Right lobe of liver (tissue), 6 donors: ENCODE results near the gene HKDC1. TPM values are rescaled to one million over a fixed set of nuclear protein-coding genes. Genes with fewer than 3 reads are reported as not detected.

Experiments used
- ATAC-seq, 4 donors: fragments of 200-7000 bp; cut with Tn5 transposase; one replicate each; pipeline ENCODE4 v1.9.1; 2020; ENCODE audit warnings: mild to moderate bottlenecking in 4 of 4, moderate library complexity in 4 of 4
- DNase-seq, 3 donors: peaks; one replicate each; pipeline ENCODE4 v3.0.0-alpha.2; 2020
- H3K27ac ChIP-seq, 3 donors: fragments of 200-600 bp; one replicate each; pipeline ENCODE4 v1.8.0; 2022
- H3K27me3 ChIP-seq, 2 donors: fragments of 200-600 bp; one replicate each; pipeline ENCODE4 v1.8.0; 2022
- H3K36me3 ChIP-seq, 4 donors: fragments of 200-600 bp; sonication (generic) in 1 of 4; one replicate each; pipeline versions ENCODE4 v1.5.1 to v1.8.0; 2017 to 2022; ENCODE audit warnings: control low read depth in 1 of 4
- H3K4me1 ChIP-seq, 4 donors: fragments of 200-600 bp; sonication (generic) in 1 of 4; one replicate each; pipeline versions ENCODE4 v1.5.1 to v1.8.0; 2017 to 2022; ENCODE audit warnings: control low read depth in 1 of 4
- H3K4me3 ChIP-seq, 3 donors: fragments of 200-600 bp; one replicate each; pipeline ENCODE4 v1.8.0; 2022
- H3K9me3 ChIP-seq, 4 donors: fragments of 200-600 bp; sonication (generic) in 1 of 4; one replicate each; pipeline versions ENCODE4 v1.5.1 to v1.8.0; 2017 to 2022; ENCODE audit warnings: control low read depth in 1 of 4
- CTCF ChIP-seq, 4 donors: fragments of 200-600 bp in 3 of 4; fragments of 450-650 bp in 1 of 4; IDR thresholded peaks; one replicate each; pipeline versions ENCODE4 v1.5.1 to v1.8.0; 2016 to 2022; ENCODE audit warnings: antibody characterized with exemption in 4 of 4, mild to moderate bottlenecking in 2 of 4
- POLR2A ChIP-seq: fragments of 450-650 bp; IDR thresholded peaks from one replicate; pipeline ENCODE4 v1.6.1; 2017; ENCODE audit warnings: antibody characterized with exemption, mild to moderate bottlenecking
- WGBS: methylation state at CpG from one replicate; pipeline ENCODE4 v1.1.6; 2018; ENCODE audit warnings: low coverage, low lambda C conversion rate; ENCODE audit not compliant: insufficient coverage; ENCODE audit errors: missing lambda C conversion rate; 5-methylcytosine and 5-hydroxymethylcytosine counted together
- intact Hi-C, 2 donors: fragments of 100-400 bp; cut with DNase I; formaldehyde crosslinking; loops; one replicate each; pipeline versions ENCODE4 v1.11.2 to v1.14.1; 2022
- total RNA-seq, 6 experiments: library from RNA; depleted of rRNA in 2 of 6; stranded (reverse); fragments of >200 nt in 2 of 6; fragmentation: NEBNext Ultra II Directional in 3 of 6; extraction: Animal tissue kit (Norgen Biotek cat#: 25700) in 3 of 6; gene quantifications; one replicate each; pipeline versions ENCODE4 v1.1.0 to v1.2.4, GENCODE V29; 2016 to 2023
- donor health status: DM: no; HTN: yes; CAD: no.
- donor health status: DM: no; HTN: no; CAD: no.
- donor health status: DM: no; HTN: no; CAD: no.
- donor health status: DM: no; HTN: yes; CAD: no.
- donor health status: DM: no; HTN: yes; CAD: no.

Gene HKDC1
- total RNA-seq, 6 experiments from 2014 or later, result 0.24 to 44.5 (median 20.1) TPM

DNA sequence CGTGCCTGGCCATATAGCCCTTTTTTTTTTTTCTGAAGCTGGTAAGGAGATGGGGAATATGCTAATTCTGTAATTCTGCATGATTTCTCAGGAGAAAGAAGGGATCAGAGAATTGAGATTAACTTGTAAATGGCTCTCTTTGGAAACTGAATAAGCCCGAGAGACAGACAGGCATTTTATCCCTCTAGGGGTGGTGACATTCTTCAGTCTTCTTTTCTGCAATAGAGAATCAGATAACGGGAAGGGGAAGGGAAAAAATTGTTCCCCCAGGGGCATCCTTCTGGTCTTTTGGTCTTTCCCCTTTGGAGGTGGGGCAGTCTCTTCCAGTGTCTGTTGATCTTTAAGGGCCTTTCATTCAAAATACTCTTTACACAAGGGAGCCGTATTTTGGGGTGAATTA is 92.4 kb downstream of the HKDC1 start:
- ATAC-seq (no peak), DNase-seq (no peak)
- Histone ChIP-seq H3K36me3 (no peaks in the 10 kb centered on the region), H3K9me3 (no peaks in the 10 kb centered on the region), H3K27ac (no peak overlapping the region), H3K4me1 (no peaks in the 10 kb centered on the region), H3K27me3 (no peaks in the 10 kb centered on the region), H3K4me3 (no peak overlapping the region)
- WGBS, result 65% methylated on average over 4 of the region's 4 CpGs
- TF ChIP-seq POLR2A (no peak), CTCF (IDR thresholded peaks at IDR 0.05) (no peak)
- intact Hi-C loops, result no loop called here

DNA sequence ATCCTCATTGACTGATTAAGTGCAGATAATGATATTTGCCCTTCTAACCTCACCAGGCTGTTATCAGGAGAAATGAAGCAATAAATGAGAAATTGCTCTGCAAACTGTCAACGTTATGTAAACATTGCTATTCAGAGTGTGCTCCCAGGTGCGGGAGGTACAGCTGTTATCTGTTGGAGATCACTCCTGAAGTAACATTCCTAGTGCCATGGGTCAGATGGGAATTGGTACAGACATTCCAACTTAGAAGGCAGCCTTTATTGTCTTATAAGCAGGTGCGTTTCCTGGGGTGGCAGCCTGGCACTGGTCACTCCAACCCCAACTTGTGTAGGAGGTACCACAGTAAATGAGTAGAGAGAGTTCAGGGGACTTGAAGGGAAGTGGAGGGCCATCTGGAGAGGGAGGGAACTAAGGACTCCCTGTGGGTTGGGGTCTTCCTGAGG is 95.0 kb downstream of the HKDC1 start:
- TF ChIP-seq CTCF (IDR thresholded peaks at IDR 0.05) (no peak), POLR2A (no peak)
- 19% methylated on average over 2 of the region's 3 CpGs for whole genome bisulfite sequencing
- peak in 1 of 4 donors; percentile 2 for ATAC-seq
- intact Hi-C loops, result no loop called here
- Histone ChIP-seq H3K36me3 (no peaks in the 10 kb centered on the region), H3K27me3 (no peaks in the 10 kb centered on the region), H3K9me3 (no peaks in the 10 kb centered on the region), H3K4me3 (no peak overlapping the region), H3K27ac (no peak overlapping the region), H3K4me1 (peaks cover 0 to 7% (median 0%) of the 10 kb centered on the region in 4 donors)
- DNase-seq, result no peak

DNA sequence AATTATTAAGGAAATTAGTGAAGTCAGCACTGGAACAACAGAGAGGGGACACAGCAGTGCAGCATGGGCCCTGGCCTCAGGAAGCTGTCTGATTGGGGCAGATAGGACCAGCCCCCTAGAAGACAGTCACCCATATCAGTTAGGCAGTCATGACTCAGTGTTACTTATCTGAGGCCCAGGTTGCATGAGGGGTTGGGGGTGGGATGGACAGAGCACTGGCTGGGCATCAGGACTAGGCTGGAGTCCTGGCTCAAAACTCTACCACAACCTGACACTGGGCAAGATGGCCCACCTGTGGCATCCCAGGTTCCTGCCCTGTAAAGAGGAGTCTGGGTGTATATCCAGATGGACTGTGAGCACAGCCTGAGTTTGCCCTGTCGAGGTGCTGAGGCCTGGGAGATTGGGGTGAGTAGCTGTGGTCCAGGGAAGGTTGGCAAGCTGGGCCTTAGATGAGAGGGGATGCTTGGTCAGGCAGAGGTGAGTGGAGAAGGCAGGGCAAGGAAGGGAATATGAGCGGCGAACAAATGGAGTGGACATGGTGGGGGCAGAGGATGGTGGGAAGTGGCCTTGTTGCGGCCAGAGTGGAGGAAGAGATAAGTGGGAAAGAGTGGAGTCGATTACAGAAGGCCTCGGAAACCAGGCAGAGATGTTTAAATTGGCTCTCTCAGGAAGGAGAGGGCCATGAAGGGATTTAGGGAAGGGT is 95.6 kb downstream of the HKDC1 start:
- H3K36me3 ChIP-seq, result no peaks in the 10 kb centered on the region
- DNase-seq (no peak), ATAC-seq (no peak)
- H3K4me3 ChIP-seq, result no peak overlapping the region
- no peaks in the 10 kb centered on the region for H3K9me3 ChIP-seq
- intact Hi-C loops, result no loop called here
- H3K27me3 ChIP-seq, result no peaks in the 10 kb centered on the region
- TF ChIP-seq POLR2A (no peak), CTCF (IDR thresholded peaks at IDR 0.05) (no peak)
- WGBS, result 76% methylated on average over 5 of the region's 6 CpGs
- no peak overlapping the region for H3K27ac ChIP-seq
- H3K4me1 ChIP-seq, result peaks cover 0 to 7% (median 0%) of the 10 kb centered on the region in 4 donors

DNA sequence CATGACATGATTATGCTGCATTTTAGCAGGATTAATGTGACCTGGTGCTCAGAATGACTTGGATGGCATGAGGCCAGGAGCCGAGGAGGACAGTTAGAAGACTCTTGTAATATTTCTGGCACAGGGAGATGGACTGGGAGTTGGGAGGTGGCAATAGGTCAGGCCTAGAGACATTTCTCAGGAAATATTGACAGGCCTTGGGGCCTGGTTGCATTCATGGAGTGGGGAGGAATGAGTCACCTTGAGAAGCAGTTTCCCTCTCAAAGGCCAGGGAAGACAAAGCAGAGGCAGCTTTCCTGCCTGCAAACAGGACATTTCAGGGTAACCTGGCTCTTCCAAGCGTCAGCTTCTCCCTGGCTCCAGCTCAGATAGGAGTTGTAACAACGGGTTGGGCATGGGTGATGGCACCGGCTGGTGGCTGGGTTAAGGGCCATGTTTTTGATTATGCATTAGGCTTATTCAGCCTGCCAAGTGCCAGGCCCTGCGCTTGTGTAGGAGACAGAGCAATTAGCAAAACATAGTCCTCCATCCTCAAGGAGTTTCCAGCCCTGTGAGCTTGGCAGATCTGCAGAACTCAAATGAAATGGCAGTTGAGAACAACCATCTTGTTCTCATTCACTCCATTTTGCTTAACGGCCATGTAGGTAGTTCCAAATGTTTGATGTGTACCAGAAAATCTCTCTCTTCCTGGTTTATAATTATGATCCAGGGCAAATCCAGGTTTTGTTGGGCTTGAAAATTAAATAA is 96.4 kb downstream of the HKDC1 start:
- DNase-seq (no peak), ATAC-seq (no peak)
- intact Hi-C loops, result no loop called here
- no peaks in the 10 kb centered on the region for H3K9me3 ChIP-seq
- H3K4me1 ChIP-seq, result peaks cover 0 to 7% (median 0%) of the 10 kb centered on the region in 4 donors
- 67% methylated on average over 3 of the region's 6 CpGs for WGBS
- H3K27ac ChIP-seq, result no peak overlapping the region
- no peaks in the 10 kb centered on the region for H3K36me3 ChIP-seq
- TF ChIP-seq CTCF (IDR thresholded peaks at IDR 0.05) (no peak), POLR2A (no peak)
- H3K27me3 ChIP-seq, result no peaks in the 10 kb centered on the region
- no peak overlapping the region for H3K4me3 ChIP-seq

Other genes starting within 250 kb of the HKDC1 start
- 10 to 100 TPM in 2 of 6 experiments, 1 to 10 TPM in 4; 6.6 to 11.8 (median 9.0) TPM for gene KIFBP, start 231.5 kb upstream of the HKDC1 start, total RNA-seq
- 10 to 100 TPM; 20.0 to 95.1 (median 31.9) TPM for gene SRGN, start 132.2 kb upstream of the HKDC1 start, total RNA-seq
- 10 to 100 TPM; 13.3 to 24.7 (median 19.3) TPM for gene VPS26A, start 96.2 kb upstream of the HKDC1 start, total RNA-seq
- 10 to 100 TPM; 18.4 to 28.5 (median 22.6) TPM for gene SUPV3L1, start 40.1 kb upstream of the HKDC1 start, total RNA-seq
- 10 to 100 TPM in 2 of 6 experiments, 1 to 10 TPM in 4; 4.2 to 28.0 (median 7.2) TPM for gene HK1, start 58.2 kb downstream of the HKDC1 start, total RNA-seq
- under 1 TPM in 3 of 6 experiments, not detected in 3; 0.16 to 0.22 (median 0.16) TPM for gene TACR2, start 196.6 kb downstream of the HKDC1 start, total RNA-seq
- 1 to 10 TPM; 2.3 to 8.3 (median 3.3) TPM for gene TSPAN15, start 231.1 kb downstream of the HKDC1 start, total RNA-seq